Measurements from ENCODE around the gene ORC5.

GRCh38 chr7:104206841-104207240, 972 bp downstream of the ORC5 start:
- TF ChIP-seq EP300 (IDR thresholded peaks at IDR 0.05) (no peak), POLR2AphosphoS5 (IDR thresholded peaks at IDR 0.05) (no peak), CTCF (IDR thresholded peaks at IDR 0.05) (no peak), POLR2A (IDR thresholded peaks at IDR 0.05; ENCODE audit: low read depth) (no peak)

Data from esophagus muscularis mucosa (tissue), 4 donors.